DMS153 treated with DMSO at 0.1 percent for 48 hours (cell line): ENCODE results near the gene SLC16A6.
"Not testable (repeated sequence)": the region's sequence is repeated elsewhere in the genome, so short reads cannot be mapped to it uniquely, and the experiment has no call there.

Experiments
- DNase-seq: peaks from one replicate; lab custom pipeline; 2025; ENCODE audit not compliant: unreplicated experiment; lab: John Stamatoyannopoulos, UW

SLC16A6 gene

GRCh38 chr17:68291836-68292688 is 1.1 kb upstream of the SLC16A6 start:
- no peak for DNase-seq

DNA sequence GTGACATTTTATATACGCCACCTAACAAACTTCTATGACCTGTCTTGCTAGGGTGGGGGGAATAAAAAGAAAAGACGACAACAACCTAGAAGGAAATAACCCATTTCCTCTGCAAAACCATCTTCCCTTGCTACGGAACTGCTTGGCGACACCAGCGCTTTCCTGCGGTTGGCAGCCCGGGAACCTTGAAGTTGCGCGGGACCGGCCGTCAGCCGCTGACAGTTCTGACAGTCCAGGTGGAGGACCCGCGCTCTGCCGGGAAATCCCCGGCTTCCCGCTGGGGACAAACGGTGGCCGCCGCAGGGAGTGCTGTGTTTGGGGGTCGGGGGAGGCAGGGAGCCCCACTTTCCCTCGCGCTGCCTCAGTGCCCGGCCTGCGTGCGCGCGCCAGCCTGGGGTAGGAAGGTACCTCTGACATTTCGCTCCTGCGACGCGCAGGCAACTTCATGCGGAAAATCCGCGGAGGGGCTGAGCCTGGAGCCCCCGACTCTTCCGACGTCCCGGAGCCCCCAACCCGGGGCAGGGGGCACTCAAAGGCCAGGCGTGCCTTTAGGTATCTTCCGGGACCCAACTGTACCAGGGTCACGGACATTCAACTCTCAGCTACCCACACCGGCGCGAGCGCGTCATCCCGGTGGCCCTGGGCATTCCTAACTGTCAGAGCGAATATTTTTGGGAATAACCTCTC is 516 bp downstream of the SLC16A6 start:
- no peak for DNase-seq

- no peak for DNase-seq
These were observed 1.0 kb downstream of the SLC16A6 start for GRCh38 chr17:68289936-68290267.

- no peak for DNase-seq
These were observed 1.5 kb downstream of the SLC16A6 start for GRCh38 chr17:68289473-68289872.

- no peak for DNase-seq
These were observed 2.1 kb downstream of the SLC16A6 start for GRCh38 chr17:68288804-68289203.

DNA sequence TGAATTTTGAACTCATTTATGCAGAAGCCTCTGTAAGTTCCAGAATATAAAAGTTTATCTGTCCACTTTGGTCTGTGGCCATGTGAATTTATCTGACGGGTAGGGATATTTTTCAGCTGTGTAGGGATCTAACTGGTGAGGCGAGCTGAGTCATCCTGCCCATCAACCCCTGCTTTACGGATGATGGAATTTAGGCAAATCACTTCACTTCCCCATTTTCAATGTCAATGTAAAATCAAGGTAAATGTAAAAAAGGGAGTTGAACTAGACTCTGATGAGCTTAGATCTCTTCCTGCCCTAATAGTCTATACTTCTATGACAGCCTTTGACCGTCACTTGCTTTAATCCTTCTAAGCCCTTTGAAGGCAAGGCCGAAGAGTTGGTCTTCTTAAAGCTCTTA is 2.6 kb downstream of the SLC16A6 start:
- DNase-seq = no peak

GRCh38 chr17:68281965-68282364 is 9.0 kb downstream of the SLC16A6 start:
- DNase-seq = not testable (repeated sequence)

GRCh38 chr17:68277807-68278206 is 13.1 kb downstream of the SLC16A6 start:
- no peak for DNase-seq

GRCh38 chr17:68276339-68276738 is 14.6 kb downstream of the SLC16A6 start:
- not testable (repeated sequence) for DNase-seq

DNA sequence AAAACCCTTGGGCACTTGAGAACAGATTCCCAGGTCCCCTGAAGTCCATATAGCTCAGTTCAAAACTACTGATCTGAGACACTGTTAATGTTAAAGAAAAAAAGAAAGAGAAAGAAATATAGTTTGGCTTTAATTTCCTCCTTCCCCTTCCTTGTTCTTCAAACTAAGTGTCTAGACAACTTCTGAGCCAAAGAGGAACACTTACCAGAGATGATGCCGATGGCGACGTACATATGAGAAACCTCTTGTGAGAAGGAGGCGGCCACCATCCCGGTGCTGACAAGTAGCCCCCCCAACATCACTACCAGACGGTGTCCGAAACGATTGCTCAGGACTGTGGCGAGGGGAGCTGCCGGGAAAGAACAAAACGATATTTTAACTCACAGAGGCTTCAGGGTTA is 17.2 kb downstream of the SLC16A6 start:
- no peak for DNase-seq

DNA sequence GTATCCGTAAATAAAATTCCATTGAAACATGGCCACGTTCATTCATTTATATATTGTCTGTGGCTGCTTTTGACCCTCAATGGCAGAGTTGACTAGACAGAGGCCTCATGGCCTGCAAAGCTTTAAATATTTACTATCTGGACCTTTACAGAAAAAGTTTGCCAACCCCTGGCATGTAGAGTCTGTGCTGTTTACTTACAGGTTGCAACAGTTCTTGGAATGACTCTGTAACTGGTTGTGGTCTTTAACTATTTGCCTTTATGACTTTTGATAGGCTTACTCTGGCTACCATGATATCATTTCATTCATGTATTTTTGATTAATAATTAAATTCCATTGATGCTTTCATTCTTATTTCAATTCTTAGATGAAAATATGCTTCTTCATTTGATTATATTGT is 25.1 kb downstream of the SLC16A6 start:
- DNase-seq = not testable (repeated sequence)

DNA sequence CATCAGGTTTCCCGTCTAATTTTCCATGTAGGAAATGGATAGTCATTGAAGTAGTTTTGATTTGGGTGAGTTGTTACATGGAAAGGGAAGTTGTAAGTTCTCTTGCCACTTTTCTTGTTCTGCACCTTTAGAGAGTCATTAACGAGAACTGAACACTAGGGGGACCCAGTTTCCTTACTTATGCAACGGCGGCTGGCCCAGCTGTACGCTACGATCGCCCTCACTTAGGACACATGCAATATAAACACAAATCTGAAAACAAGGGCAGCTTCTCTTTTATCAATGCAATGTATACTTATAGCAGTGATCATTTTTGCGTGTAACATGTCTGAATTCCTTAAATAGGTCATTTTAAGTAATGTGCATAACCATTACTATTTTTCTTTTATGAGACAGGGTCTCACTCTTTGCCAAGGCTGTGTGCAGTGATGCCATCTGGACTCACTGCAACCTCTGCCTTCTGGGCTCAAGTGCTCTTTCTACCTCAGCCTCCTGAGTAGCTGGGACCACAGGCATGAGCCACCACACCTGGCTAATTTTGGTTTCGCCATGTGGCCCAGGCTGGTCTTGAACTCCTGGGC is 27.7 kb downstream of the SLC16A6 start:
- DNase-seq = peak; percentile 24

- not testable (repeated sequence) for DNase-seq
These were observed 28.5 kb downstream of the SLC16A6 start for GRCh38 chr17:68262467-68262866.

GRCh38 chr17:68260051-68260762 is 30.7 kb downstream of the SLC16A6 start:
- DNase-seq = no peak

GRCh38 chr17:68259648-68259951 is 31.3 kb downstream of the SLC16A6 start:
- not testable (repeated sequence) for DNase-seq

- DNase-seq = peak; percentile 44
These were observed 31.9 kb downstream of the SLC16A6 start for GRCh38 chr17:68258890-68259647.

- no peak for DNase-seq
These were observed 33.0 kb downstream of the SLC16A6 start for GRCh38 chr17:68257934-68258333.

GRCh38 chr17:68256701-68257100 is 34.2 kb downstream of the SLC16A6 start:
- not testable (repeated sequence) for DNase-seq

GRCh38 chr17:68255731-68256538 is 35.0 kb downstream of the SLC16A6 start:
- DNase-seq = no peak

- no peak for DNase-seq
These were observed 35.8 kb downstream of the SLC16A6 start for GRCh38 chr17:68255151-68255550.
